ENCODE data around the gene IL36G. TPM values are rescaled to one million over a fixed set of nuclear protein-coding genes. Genes with fewer than 3 reads are reported as not detected.

IL36G gene
- total and polyA plus RNA-seq, 2 of the 13 experiments (the other 11 are each of a cell fraction or from before 2014, with no cell fraction given) = not detected

GRCh38 chr2:113010088-113010487 is 32.3 kb downstream of the IL36G start:
- in situ Hi-C loops (cut with HindIII; ENCODE audit: extremely low pct_ligation_motif_present, low pct_unique_long_range_greater_than_20kb) = no loop called here
- H3K4me2 ChIP-seq (ENCODE audit: low read depth, low read length) = no peak overlapping the region
- H3K4me1 ChIP-seq (ENCODE audit: insufficient read depth, low read length) = no peaks in the 10 kb centered on the region
- ATAC-seq (no peak), DNase-seq (ENCODE audit: low spot score) (no peak), FAIRE-seq (no peak)
- H3K27ac ChIP-seq (ENCODE audit: extremely low read length, insufficient read depth, low read length) = no peak overlapping the region
- POLR2A ChIA-PET = no interaction called here
- intact Hi-C loops (cut with micrococcal nuclease; ENCODE audit: unreplicated experiment) = no loop called here
- CTCF ChIA-PET (ENCODE audit: low intra/inter-chr PET ratio, low total read pairs) = no interaction called here
- 0% methylated on average over 2 of the region's 2 CpGs for WGBS (ENCODE audit: low lambda C conversion rate)
- H3K79me2 ChIP-seq (ENCODE audit: insufficient read depth, low read length) = no peaks in the 10 kb centered on the region
- no TSS peak for BruUV-seq (replicated peaks)
- H4K20me1 ChIP-seq (ENCODE audit: insufficient read depth, low read length) = no peaks in the 10 kb centered on the region
- TF ChIP-seq ZMYM2 (CRISPR knock-in tag; IDR thresholded peaks at IDR 0.05) (no peak), IKZF4 (CRISPR knock-in tag; IDR thresholded peaks at IDR 0.05; ENCODE audit: borderline replicate concordance, low read depth, not compliant biosample characterization) (no peak), ZSCAN29 (CRISPR knock-in tag; conservative IDR thresholded peaks at IDR 0.05) (no peak), IRF1 (CRISPR knock-in tag; IDR thresholded peaks at IDR 0.05; ENCODE audit: low read depth) (no peak), ZNF761 (CRISPR knock-in tag; conservative IDR thresholded peaks at IDR 0.05) (no peak), JUN (CRISPR knock-in tag; IDR thresholded peaks at IDR 0.05) (no peak), HES4 (CRISPR knock-in tag; IDR thresholded peaks at IDR 0.05; ENCODE audit: borderline replicate concordance) (no peak), FOXA3 (CRISPR knock-in tag; IDR thresholded peaks at IDR 0.05) (no peak), SP5 (CRISPR knock-in tag; IDR thresholded peaks at IDR 0.05; ENCODE audit: borderline replicate concordance, low read depth) (no peak), DNMT1 (CRISPR knock-in tag; IDR thresholded peaks at IDR 0.05) (no peak), PAF1 (CRISPR knock-in tag; IDR thresholded peaks at IDR 0.05) (no peak), CENPX (CRISPR knock-in tag; IDR thresholded peaks at IDR 0.05) (no peak)
- no peak overlapping the region for H3K9ac ChIP-seq (ENCODE audit: insufficient read depth, low read depth, low read length)
- no peak overlapping the region for H2AFZ ChIP-seq (ENCODE audit: low read length)
- H3K9me3 ChIP-seq (ENCODE audit: low read length) = no peaks in the 10 kb centered on the region
- H3K4me3 ChIP-seq (replicated peaks in 1 of 3; ENCODE audit: insufficient read depth in 1 of 3, low read depth in 2 of 3, low read length in 3 of 3) = no peak overlapping the region
- H3K36me3 ChIP-seq (replicated peaks in 1 of 2; ENCODE audit: control insufficient read depth in 1 of 2, insufficient read depth in 2 of 2, low read length in 2 of 2) = no peaks in the 10 kb centered on the region
- H3K27me3 ChIP-seq (ENCODE audit: control insufficient read depth in 1 of 2, insufficient read depth in 2 of 2, low read length in 2 of 2) = peaks cover 1 to 9% of the 10 kb centered on the region in 2 experiments; a peak in 4 of 5 replicates

Data from HepG2 (cell line).